Measurements from ENCODE around the gene MEIS3. TPM values are rescaled to one million over a fixed set of nuclear protein-coding genes. Genes with fewer than 3 reads are reported as not detected.
"Not testable (repeated sequence)": the region's sequence is repeated elsewhere in the genome, so short reads cannot be mapped to it uniquely, and the experiment has no call there.

MEIS3 gene
- total RNA-seq, 2 experiments from 2014 or later = not detected

- Mint-ChIP-seq H3K36me3 (peaks cover 7% of the 10 kb centered on the region), H3K9me3 (no peaks in the 10 kb centered on the region), H3K4me3 (no peak overlapping the region), H3K27ac (no peak overlapping the region), H3K4me1 (peaks cover 2% of the 10 kb centered on the region), H3K27me3 (no peaks in the 10 kb centered on the region)
- DNase-seq = no peak
Observed at GRCh38 chr19:47374876-47375693, 44.2 kb downstream of the MEIS3 start.

GRCh38 chr19:47373246-47374240 lies 45.8 kb downstream of the MEIS3 start:
- Mint-ChIP-seq H3K27me3 (no peaks in the 10 kb centered on the region), H3K36me3 (peaks cover 7% of the 10 kb centered on the region)

GRCh38 chr19:47372603-47373002 lies 46.7 kb downstream of the MEIS3 start:
- H3K27me3 Mint-ChIP-seq = no peaks in the 10 kb centered on the region

More at GRCh38 chr19:47373246-47374240, 45.8 kb downstream of the MEIS3 start:
- Mint-ChIP-seq H3K4me3 (no peak overlapping the region), H3K27ac (no peak overlapping the region), H3K9me3 (no peaks in the 10 kb centered on the region), H3K4me1 (no peaks in the 10 kb centered on the region)
- no peak for DNase-seq

GRCh38 chr19:47371261-47371660 lies 48.1 kb downstream of the MEIS3 start:
- H3K27ac Mint-ChIP-seq = no peak overlapping the region

More at GRCh38 chr19:47372603-47373002, 46.7 kb downstream of the MEIS3 start:
- Mint-ChIP-seq H3K36me3 (peaks cover 7% of the 10 kb centered on the region), H3K4me1 (no peaks in the 10 kb centered on the region), H3K9me3 (no peaks in the 10 kb centered on the region), H3K4me3 (no peak overlapping the region), H3K27ac (no peak overlapping the region)
- DNase-seq = no peak

GRCh38 chr19:47370045-47370611 lies 49.2 kb downstream of the MEIS3 start:
- Mint-ChIP-seq H3K27me3 (no peaks in the 10 kb centered on the region), H3K36me3 (peaks cover 7% of the 10 kb centered on the region), H3K4me3 (no peak overlapping the region), H3K4me1 (no peaks in the 10 kb centered on the region), H3K27ac (no peak overlapping the region), H3K9me3 (no peaks in the 10 kb centered on the region)
- no peak for DNase-seq

More at GRCh38 chr19:47371261-47371660, 48.1 kb downstream of the MEIS3 start:
- H3K4me1 Mint-ChIP-seq = no peaks in the 10 kb centered on the region
- peaks cover 10% of the 10 kb centered on the region for H3K36me3 Mint-ChIP-seq
- no peak overlapping the region for H3K4me3 Mint-ChIP-seq
- no peaks in the 10 kb centered on the region for H3K27me3 Mint-ChIP-seq
- no peak for DNase-seq
- no peaks in the 10 kb centered on the region for H3K9me3 Mint-ChIP-seq

GRCh38 chr19:47365455-47365854 lies 53.9 kb downstream of the MEIS3 start:
- not testable (repeated sequence) for H3K4me3 Mint-ChIP-seq, H3K9me3 Mint-ChIP-seq, H3K4me1 Mint-ChIP-seq, DNase-seq, H3K27ac Mint-ChIP-seq, H3K27me3 Mint-ChIP-seq
- H3K36me3 Mint-ChIP-seq = peaks cover 12% of the 10 kb centered on the region

GRCh38 chr19:47363758-47364531 lies 55.4 kb downstream of the MEIS3 start:
- Mint-ChIP-seq H3K9me3 (no peaks in the 10 kb centered on the region), H3K4me3 (no peak overlapping the region), H3K4me1 (no peaks in the 10 kb centered on the region), H3K27me3 (no peaks in the 10 kb centered on the region), H3K27ac (no peak overlapping the region), H3K36me3 (peaks cover 18% of the 10 kb centered on the region)
- DNase-seq = no peak

GRCh38 chr19:47362321-47362720 lies 57.0 kb downstream of the MEIS3 start:
- Mint-ChIP-seq H3K4me3 (no peak overlapping the region), H3K9me3 (no peaks in the 10 kb centered on the region), H3K27me3 (no peaks in the 10 kb centered on the region), H3K36me3 (peaks cover 29% of the 10 kb centered on the region), H3K4me1 (no peaks in the 10 kb centered on the region), H3K27ac (no peak overlapping the region)
- no peak for DNase-seq

GRCh38 chr19:47358936-47359335 lies 60.4 kb downstream of the MEIS3 start:
- no peaks in the 10 kb centered on the region for H3K9me3 Mint-ChIP-seq
- no peak overlapping the region for H3K27ac Mint-ChIP-seq
- H3K36me3 Mint-ChIP-seq = peaks cover 36% of the 10 kb centered on the region
- H3K4me1 Mint-ChIP-seq = peaks cover 5% of the 10 kb centered on the region
- H3K27me3 Mint-ChIP-seq = no peaks in the 10 kb centered on the region
- no peak for DNase-seq
- H3K4me3 Mint-ChIP-seq = no peak overlapping the region

- Mint-ChIP-seq H3K36me3 (peaks cover 38% of the 10 kb centered on the region), H3K4me3 (no peak overlapping the region), H3K9me3 (no peaks in the 10 kb centered on the region), H3K27me3 (no peaks in the 10 kb centered on the region), H3K27ac (no peak overlapping the region), H3K4me1 (peaks cover 7% of the 10 kb centered on the region)
- no peak for DNase-seq
Observed at GRCh38 chr19:47357788-47358680, 61.3 kb downstream of the MEIS3 start.

GRCh38 chr19:47356900-47357299 lies 62.4 kb downstream of the MEIS3 start:
- Mint-ChIP-seq H3K27me3 (no peaks in the 10 kb centered on the region), H3K27ac (no peak overlapping the region), H3K36me3 (peaks cover 50% of the 10 kb centered on the region), H3K9me3 (no peaks in the 10 kb centered on the region), H3K4me3 (no peak overlapping the region), H3K4me1 (peaks cover 7% of the 10 kb centered on the region)
- DNase-seq = no peak

- H3K4me1 Mint-ChIP-seq = peaks cover 30% of the 10 kb centered on the region
- no peak overlapping the region for H3K27ac Mint-ChIP-seq
- no peak for DNase-seq
- no peaks in the 10 kb centered on the region for H3K27me3 Mint-ChIP-seq
- H3K4me3 Mint-ChIP-seq = no peak overlapping the region
- H3K36me3 Mint-ChIP-seq = peaks cover 56% of the 10 kb centered on the region
- H3K9me3 Mint-ChIP-seq = peaks cover 3% of the 10 kb centered on the region
Observed at GRCh38 chr19:47353307-47353712, 66.0 kb downstream of the MEIS3 start.
